T-helper 1 cell treated with Interleukin-12 subunit alpha and Interleukin-12 subunit beta and Interleukin-4 antibody, amounts not matched to agents 30 μg/mL and 1 μg/mL, for 36 hours (primary cell): Measurements from ENCODE around the gene ANO8.
"Not testable (repeated sequence)": the region's sequence is repeated elsewhere in the genome, so short reads cannot be mapped to it uniquely, and the experiment has no call there.

Experiments used
- H3K27ac Mint-ChIP-seq: one replicate; pipeline ENCODE4 v1.8.0; 2021; ENCODE audit warnings: mild to moderate bottlenecking, mixed read lengths
- H3K27me3 Mint-ChIP-seq: one replicate; pipeline ENCODE4 v1.8.0; 2021; ENCODE audit warnings: low read depth, mixed read lengths
- H3K36me3 Mint-ChIP-seq: one replicate; pipeline ENCODE4 v1.8.0; 2021; ENCODE audit warnings: low read depth, mixed read lengths
- H3K4me1 Mint-ChIP-seq: one replicate; pipeline ENCODE4 v1.8.0; 2021; ENCODE audit warnings: low read depth, mixed read lengths
- H3K4me3 Mint-ChIP-seq: one replicate; pipeline ENCODE4 v1.8.0; 2021; ENCODE audit warnings: mild to moderate bottlenecking, moderate library complexity, mixed read lengths
- H3K9me3 Mint-ChIP-seq: one replicate; pipeline ENCODE4 v1.8.0; 2021; ENCODE audit warnings: mixed read lengths

The ANO8 gene

DNA sequence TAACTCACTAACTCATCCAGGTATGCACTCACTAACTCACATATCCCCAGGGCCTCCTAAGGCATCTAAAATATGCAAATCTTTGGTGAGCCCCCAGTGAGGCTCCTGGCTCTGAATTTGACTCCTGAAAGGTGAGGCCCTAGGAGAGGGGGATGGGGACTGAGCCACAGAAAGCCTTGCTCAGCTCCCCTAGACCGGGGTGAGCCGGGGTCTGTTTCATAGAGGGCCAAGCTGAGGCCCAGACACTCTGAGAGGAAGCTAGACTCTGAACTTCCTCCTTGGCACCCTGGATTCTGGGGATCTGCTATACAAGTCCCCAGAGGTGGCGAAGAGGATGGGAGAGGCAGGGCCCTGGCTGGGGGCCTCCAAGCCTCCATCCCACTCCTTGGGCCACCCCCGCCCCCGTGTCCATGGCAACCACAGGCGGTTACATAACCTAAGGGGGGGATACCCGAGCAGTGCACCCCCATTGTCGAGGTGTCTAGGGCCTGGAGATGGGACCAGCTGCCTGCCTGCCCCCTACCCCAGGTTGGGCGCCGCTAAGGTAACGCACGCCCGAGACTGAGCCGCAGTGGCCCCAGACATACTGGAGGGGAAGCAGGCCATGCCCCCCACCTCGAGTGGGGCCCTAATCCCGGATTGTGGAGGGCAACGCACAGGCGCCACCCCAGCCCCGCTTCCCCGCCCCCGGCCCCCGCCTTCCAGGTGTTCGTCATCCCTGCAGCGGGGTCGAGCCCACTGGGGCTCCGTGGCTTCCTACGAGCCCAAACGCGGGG lies 32.1 kb downstream of the ANO8 start:
- Mint-ChIP-seq H3K36me3 (peaks cover 3% of the 10 kb centered on the region), H3K27ac (no peak overlapping the region), H3K4me3 (peak overlapping the region; percentile 69), H3K4me1 (peaks cover 28% of the 10 kb centered on the region), H3K27me3 (no peaks in the 10 kb centered on the region), H3K9me3 (no peaks in the 10 kb centered on the region)

DNA sequence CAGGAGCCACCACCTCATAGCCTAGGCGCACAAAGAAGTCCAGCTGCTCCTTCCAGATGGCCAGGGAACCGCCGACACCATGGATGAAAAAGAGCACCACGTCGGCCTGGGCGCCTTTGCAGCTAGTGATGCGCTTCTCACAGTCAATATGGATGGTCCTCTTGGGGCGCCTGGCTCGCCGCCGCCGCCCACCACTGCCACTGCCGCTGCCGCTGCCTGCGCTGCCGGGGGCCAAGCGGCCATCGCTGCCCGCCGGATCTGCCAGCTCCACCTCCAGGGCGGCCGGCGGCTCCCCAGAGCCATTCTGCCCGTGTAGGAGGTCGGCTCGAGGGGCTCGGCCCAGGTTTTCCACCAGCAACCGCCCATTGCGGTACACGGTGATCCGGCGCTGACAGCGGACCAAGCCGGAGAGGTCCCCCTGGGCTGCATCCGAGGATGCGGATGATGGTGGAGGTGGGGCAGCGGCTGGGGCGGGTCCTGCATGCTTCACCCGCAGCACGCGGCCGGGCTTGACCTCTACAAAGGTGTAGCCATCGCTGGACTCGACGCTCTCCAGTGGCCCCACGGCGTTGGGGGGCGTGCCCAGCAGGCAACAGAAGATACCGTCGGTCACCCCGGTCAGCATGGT lies 33.5 kb downstream of the ANO8 start:
- Mint-ChIP-seq H3K4me1 (peaks cover 20% of the 10 kb centered on the region), H3K27me3 (no peaks in the 10 kb centered on the region), H3K9me3 (no peaks in the 10 kb centered on the region), H3K27ac (no peak overlapping the region), H3K4me3 (peak overlapping the region; percentile 71), H3K36me3 (peaks cover 3% of the 10 kb centered on the region)

DNA sequence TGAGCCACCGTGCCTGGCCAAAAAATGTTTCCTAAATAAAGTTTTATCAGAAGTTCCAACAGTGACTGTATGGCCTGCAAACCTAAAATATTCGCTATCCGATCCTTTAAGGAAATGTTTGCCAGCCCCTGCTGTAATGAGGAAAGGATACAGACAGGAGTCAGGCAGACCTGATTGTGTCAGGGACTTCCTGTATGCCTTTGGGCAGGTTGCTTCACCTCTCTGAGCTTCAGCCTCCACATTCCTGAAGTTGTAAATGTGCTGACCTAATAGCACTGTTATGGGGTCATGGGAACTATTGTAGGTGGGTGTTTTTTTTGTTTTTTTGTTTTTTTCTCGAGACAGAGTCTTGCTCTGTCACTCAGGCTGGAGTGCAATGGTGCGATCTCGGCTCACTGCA lies 37.7 kb downstream of the ANO8 start:
- Mint-ChIP-seq H3K4me3 (no peak overlapping the region), H3K27me3 (no peaks in the 10 kb centered on the region), H3K27ac (no peak overlapping the region), H3K4me1 (peaks cover 5% of the 10 kb centered on the region), H3K9me3 (no peaks in the 10 kb centered on the region), H3K36me3 (peaks cover 3% of the 10 kb centered on the region)

DNA sequence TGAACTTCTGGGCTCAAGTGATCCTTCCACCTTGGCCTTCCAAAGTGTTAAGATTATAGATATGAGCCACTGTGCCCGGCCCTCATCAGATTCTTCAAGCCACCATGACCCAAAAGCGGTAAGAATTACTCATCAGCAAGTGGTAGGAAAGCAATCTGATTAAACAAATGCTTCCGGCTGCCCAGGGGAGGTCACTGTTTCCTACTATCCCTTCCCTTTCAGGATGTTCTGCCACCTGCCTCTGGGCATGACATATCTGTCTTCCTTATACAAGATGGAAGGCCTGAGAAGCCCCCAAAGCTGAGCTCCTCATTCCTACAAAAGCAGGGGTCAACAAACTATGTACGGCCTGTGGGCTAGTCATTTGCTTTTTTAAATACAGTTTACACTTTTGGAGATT lies 38.4 kb downstream of the ANO8 start:
- Mint-ChIP-seq H3K36me3 (peaks cover 3% of the 10 kb centered on the region), H3K4me3 (no peak overlapping the region), H3K27me3 (no peaks in the 10 kb centered on the region), H3K4me1 (peaks cover 5% of the 10 kb centered on the region), H3K27ac (no peak overlapping the region), H3K9me3 (no peaks in the 10 kb centered on the region)

DNA sequence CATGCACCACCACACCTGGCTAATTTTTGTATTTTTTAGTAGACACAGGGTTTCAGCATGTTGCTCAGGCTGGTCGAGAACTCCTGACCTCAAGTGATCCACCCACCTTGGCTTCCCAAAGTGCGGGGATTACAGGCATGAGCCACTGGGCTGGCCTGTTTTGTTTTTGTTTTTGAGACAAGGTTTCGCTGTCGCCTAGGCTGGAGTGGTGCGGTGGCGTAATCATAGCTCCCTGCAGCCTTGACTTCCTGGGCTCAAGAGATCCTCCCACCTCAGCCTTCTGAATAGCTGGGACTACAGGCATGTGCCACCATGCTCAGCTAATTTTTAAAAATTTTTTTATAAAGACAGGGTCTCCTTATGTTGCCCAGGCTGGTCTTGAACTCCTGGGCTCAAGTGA lies 39.1 kb downstream of the ANO8 start:
- not testable (repeated sequence) for H3K36me3 Mint-ChIP-seq, H3K27me3 Mint-ChIP-seq, H3K4me3 Mint-ChIP-seq

DNA sequence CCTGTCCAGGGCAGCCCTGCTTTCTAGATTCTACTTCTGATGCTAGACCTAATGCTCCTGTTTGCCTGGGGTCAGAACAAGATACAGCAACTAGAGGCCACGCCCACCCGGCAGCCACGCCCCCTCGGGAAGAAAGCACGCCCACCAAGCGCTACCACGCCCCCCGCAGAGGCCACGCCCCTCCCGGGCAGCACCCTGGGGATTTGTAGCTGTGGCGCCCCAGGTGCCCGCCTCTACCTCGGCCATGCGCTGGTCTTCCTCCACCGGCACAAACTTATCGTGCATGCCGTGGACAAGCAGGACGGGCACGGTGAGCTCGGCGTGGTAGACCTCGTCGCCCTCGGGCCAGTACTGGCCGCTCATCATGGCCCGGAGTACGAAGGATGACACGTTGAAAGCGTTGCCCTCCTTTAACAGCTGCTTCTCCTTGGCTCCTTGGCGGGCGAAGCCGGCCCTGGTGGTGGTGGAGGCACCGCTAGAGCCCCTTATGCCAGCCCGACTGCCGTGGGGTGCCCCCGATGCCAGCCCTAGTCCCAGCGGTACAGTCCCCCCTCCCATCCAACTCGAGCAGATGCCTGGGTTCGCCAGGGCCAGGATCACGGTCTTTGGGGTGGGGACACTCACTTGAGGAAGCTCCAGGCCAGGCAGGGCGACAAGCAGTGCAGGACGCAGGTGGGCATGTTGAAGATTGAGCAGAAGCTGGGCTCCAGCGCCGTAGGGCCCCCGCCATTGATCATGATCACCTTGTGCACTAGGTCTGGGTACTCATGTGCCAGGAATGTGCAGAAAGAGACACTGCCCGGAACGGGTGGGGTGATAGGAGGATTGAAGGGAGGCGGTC lies 40.4 kb downstream of the ANO8 start:
- no peaks in the 10 kb centered on the region for H3K9me3 Mint-ChIP-seq
- H3K4me1 Mint-ChIP-seq = peaks cover 5% of the 10 kb centered on the region
- no peak overlapping the region for H3K4me3 Mint-ChIP-seq
- no peak overlapping the region for H3K27ac Mint-ChIP-seq
- peaks cover 3% of the 10 kb centered on the region for H3K36me3 Mint-ChIP-seq
- no peaks in the 10 kb centered on the region for H3K27me3 Mint-ChIP-seq

More for the DNA sequence above, 39.1 kb downstream of the ANO8 start:
- H3K4me1 Mint-ChIP-seq, H3K9me3 Mint-ChIP-seq, H3K27ac Mint-ChIP-seq: not testable (repeated sequence)

DNA sequence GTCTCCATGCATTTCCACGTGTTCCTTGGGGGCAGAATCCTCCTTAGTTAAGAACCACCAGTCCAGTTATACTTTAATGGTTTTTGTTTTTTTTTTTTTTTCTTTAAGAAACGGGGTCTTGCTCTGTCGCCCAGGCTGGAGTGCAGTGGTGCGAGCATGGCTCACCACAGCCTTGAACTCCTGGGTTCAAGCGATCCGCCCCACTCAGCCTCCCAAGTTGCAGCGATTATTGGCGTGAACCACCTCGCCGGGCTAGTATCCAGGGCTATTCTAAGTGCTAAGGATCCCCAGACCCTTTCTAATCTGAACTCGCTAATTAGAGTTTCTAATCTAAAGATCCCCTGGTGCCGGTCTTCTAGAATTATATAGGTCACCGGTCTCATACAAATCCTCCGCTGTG lies 41.0 kb downstream of the ANO8 start:
- H3K9me3 Mint-ChIP-seq = no peaks in the 10 kb centered on the region
- no peaks in the 10 kb centered on the region for H3K27me3 Mint-ChIP-seq
- no peaks in the 10 kb centered on the region for H3K36me3 Mint-ChIP-seq
- H3K4me1 Mint-ChIP-seq = peaks cover 5% of the 10 kb centered on the region
- H3K4me3 Mint-ChIP-seq = no peak overlapping the region
- H3K27ac Mint-ChIP-seq = no peak overlapping the region

DNA sequence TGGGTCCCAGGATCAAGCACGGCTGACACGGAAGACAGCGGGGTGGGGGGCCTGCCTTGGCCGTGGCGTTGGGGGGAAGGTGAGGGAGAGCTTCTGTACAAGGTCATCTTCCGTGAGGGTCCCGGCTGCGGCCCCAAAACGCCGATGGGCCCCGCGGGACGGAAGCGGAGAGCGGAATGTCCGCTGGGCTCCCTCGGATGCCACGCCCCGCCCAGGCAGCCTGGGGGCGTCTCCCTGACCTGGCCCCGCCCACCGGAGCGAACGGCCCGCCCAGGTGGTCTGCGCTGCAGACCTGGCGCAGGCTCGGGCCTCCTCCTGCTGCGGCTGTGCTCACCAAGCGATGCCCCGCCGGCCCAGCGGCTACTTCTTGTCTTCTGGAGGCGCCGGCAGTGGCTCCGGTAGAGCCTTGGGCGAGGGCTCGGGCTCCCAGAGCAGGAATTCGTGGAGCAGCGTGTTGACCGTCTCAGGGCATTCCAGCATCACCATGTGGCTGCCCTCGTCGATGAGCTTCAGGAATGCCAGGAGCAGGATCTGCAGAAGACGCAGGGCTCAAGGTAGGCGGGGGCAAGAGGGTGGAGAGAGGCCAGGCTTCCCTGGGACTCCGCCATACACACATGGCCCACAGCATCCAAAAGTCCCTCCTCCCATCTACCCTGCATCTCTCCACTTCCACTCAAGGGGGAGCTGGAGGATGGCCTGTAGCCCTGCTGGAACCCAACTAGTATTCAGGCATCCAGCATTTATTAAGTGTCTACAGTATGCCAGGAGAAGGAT lies 42.2 kb downstream of the ANO8 start:
- peak overlapping the region; percentile 84 for H3K4me3 Mint-ChIP-seq
- H3K27ac Mint-ChIP-seq = peak overlapping the region; percentile 34
- no peaks in the 10 kb centered on the region for H3K36me3 Mint-ChIP-seq
- H3K4me1 Mint-ChIP-seq = peaks cover 5% of the 10 kb centered on the region
- no peaks in the 10 kb centered on the region for H3K9me3 Mint-ChIP-seq
- no peaks in the 10 kb centered on the region for H3K27me3 Mint-ChIP-seq

DNA sequence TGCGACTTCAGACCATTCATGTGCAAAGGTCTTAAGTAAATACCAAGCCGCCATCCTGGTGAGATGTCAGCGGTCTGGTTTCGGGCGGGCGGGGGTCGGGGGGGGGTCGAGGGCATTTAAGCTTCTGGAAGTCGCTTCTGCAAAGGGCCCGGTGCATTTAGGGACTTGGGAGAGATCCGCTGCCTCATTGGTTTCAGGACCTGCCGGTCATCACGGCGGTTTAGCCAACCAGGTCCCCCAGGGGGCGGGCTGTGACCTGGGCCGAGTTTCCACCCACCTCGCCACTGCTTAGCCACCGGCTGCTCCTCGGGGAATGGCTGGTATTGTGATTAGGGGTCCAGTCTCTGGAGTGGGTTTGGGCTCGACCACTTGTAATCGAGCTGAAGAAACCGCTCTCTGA lies 45.2 kb downstream of the ANO8 start:
- peaks cover 5% of the 10 kb centered on the region for H3K4me1 Mint-ChIP-seq
- no peaks in the 10 kb centered on the region for H3K27me3 Mint-ChIP-seq
- H3K9me3 Mint-ChIP-seq = no peaks in the 10 kb centered on the region
- no peak overlapping the region for H3K4me3 Mint-ChIP-seq
- no peak overlapping the region for H3K27ac Mint-ChIP-seq
- no peaks in the 10 kb centered on the region for H3K36me3 Mint-ChIP-seq

DNA sequence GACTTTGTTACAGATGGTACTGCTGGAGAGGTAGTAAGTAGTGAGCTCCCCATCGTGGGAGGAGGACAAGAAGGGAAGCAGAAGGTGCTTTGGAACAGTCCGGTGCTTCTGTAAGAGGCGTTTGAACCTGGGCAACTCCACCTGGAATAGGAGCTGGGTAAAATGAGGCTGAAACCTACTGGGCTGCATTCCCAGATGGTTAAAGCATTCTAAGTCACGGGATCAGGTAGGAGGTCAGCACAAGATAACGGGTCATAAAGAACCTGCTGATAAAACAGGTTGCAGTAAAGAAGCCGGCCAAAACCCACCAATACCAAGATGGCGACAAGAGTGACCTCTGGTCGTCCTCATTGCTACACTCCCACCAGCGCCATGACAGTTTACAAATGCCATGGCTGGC lies 47.9 kb downstream of the ANO8 start:
- Mint-ChIP-seq H3K4me1 (peaks cover 5% of the 10 kb centered on the region), H3K9me3 (no peaks in the 10 kb centered on the region), H3K36me3 (no peaks in the 10 kb centered on the region), H3K27ac (no peak overlapping the region), H3K4me3 (no peak overlapping the region), H3K27me3 (no peaks in the 10 kb centered on the region)

DNA sequence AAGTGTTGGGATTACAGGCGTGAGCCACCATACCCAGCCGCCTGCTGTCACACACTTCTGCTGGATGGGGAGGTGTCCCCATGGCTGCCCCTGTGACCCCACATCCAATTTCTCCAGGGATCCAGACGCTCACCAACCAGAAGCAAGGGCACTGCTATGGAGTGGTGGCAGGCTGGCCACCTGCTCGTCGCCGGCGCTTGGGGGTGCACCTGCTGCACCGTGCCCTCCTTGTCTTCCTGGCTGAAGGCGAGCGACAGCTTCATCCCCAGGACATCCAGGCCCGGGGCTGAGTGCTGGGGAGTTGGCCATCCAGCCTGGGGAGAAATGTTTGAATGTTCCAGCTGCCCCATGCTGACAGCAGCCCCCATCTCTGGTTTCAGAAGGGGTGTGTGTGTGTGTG lies 48.4 kb downstream of the ANO8 start:
- Mint-ChIP-seq H3K36me3 (no peaks in the 10 kb centered on the region), H3K4me3 (no peak overlapping the region), H3K27ac (no peak overlapping the region), H3K27me3 (no peaks in the 10 kb centered on the region), H3K4me1 (peaks cover 7% of the 10 kb centered on the region), H3K9me3 (no peaks in the 10 kb centered on the region)

DNA sequence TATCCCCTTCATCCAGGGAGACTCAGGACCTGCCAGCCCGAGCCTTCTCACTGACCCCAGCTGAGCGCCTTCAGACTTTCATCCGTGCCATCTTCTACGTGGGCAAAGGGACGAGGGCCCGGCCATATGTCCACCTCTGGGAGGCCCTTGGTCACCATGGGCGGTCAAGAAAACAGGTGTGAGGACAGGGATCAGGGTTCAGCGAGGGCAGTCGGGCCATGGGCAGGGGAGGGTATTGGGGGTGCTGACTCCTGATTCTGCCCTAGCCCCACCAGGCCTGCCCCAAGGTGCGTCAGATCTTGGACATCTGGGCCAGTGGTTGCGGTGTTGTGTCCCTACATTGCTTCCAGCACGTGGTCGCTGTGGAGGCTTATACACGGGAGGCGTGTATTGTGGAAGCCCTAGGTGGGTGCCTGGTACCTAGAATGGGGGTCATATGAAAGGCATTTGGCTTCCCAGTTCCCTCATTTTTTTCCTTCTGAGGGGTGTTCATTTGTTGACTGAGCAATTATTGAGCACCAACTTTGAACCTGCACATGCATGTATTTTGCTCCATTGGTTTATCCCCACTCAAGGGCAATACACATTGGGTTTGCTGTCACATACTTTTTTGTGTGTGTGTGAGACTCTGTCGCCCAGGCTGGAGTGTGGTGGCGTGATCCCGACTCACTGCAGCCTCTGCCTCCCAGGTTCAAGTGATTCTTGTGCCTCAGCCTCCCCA lies 49.1 kb downstream of the ANO8 start:
- H3K9me3 Mint-ChIP-seq = no peaks in the 10 kb centered on the region
- no peak overlapping the region for H3K27ac Mint-ChIP-seq
- peaks cover 8% of the 10 kb centered on the region for H3K4me1 Mint-ChIP-seq
- H3K27me3 Mint-ChIP-seq = no peaks in the 10 kb centered on the region
- H3K4me3 Mint-ChIP-seq = no peak overlapping the region
- no peaks in the 10 kb centered on the region for H3K36me3 Mint-ChIP-seq

DNA sequence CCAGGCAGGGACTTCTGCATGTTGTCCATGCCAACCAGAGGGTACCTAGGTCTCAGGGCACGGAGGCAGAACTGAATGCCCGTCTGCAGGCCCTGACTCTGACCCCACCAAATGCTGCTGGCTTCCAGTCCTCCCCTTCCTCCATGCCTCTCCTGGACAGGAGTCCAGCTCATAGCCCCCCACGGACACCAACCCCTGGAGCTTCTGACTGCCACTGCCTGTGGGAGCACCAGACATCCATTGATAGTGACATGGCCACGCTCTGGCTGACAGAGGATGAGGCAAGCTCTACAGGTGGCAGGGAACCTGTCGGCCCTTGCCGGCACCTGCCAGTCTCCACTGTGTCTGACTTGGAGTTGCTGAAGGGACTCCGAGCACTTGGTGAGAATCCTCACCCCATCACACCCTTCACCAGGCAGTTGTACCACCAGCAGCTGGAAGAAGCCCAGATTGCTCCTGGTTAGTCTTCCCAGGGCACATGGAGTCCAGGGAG lies 51.1 kb downstream of the ANO8 start:
- no peaks in the 10 kb centered on the region for H3K9me3 Mint-ChIP-seq
- H3K27me3 Mint-ChIP-seq = no peaks in the 10 kb centered on the region
- H3K36me3 Mint-ChIP-seq = no peaks in the 10 kb centered on the region
- peaks cover 10% of the 10 kb centered on the region for H3K4me1 Mint-ChIP-seq
- no peak overlapping the region for H3K27ac Mint-ChIP-seq
- no peak overlapping the region for H3K4me3 Mint-ChIP-seq
